T-helper 9 cell (primary cell): ENCODE measurements around the gene ACTR2.
"Not testable (repeated sequence)": the region's sequence is repeated elsewhere in the genome, so short reads cannot be mapped to it uniquely, and the experiment has no call there.

Experiments
- DNase-seq: peaks from one replicate; pipeline ENCODE4 v3.0.0-alpha.2; 2020

The ACTR2 gene

DNA sequence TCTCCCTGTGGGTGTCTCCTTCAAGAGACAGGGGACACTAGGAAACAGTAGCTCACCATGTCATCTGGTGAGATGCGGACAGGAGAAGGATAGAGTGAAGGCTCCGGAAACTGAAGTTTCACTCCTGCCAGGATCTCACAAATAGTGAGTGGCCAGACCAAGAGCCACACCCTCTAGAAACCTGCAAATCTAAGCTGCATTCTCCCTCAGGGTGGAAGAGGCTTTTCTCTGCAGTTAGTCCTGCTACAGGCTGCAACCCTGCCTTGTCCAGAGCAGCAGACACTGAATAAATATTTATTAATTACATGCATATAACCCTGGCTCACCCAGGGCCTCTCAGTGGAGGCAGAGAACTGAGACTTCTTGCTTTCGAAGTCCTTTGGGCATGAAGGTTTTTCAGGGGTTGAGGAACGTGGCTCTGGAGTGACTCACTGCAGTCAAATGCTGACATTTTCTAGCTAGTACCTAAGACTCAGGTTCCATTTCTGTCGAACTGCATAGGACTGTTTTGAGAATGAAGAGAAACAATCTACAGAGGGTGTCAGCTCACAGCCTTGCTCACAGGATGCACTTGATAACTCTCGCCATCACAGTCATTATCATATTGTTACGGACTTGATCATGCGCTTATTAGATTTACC, 87.3 kb downstream of the ACTR2 start:
- no peak for DNase-seq

DNA sequence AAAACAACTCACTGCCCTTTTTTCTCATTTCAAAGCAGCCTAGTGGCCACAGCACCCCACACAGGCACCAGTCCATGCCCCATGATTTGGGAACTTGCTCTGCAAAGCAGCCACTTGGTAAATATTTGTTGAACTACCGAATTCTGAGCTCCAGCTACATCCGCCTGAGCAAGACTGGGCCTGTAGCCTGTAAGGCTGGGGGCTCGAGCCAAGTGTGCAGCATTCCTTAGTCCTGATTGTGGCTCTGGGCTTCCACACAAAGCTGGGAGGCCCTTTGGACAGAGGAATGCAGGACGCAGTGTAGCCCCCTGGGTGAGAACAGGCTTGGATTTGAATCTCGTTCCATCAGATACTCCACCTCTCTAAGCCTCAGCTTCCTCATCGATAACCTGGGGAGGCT, 88.4 kb downstream of the ACTR2 start:
- no peak for DNase-seq

DNA sequence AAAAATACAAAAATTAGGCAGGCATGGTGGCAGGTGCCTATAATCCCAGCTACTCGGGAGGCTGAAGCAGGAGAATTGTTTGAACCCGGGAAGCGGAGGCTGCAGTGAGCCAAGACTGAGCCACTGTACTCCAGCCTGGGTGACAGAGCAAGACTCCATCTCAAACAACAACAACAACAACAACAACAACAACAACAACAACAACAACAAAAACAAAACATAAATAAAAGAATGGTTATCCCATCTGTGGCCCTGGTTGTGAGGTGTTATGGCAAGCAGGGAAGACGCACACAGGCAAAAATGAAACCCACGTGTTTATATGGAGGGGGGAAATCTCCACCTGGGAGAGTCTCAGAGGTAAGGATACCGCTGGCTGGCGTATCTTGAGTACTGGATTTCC, 89.7 kb downstream of the ACTR2 start:
- not testable (repeated sequence) for DNase-seq

DNA sequence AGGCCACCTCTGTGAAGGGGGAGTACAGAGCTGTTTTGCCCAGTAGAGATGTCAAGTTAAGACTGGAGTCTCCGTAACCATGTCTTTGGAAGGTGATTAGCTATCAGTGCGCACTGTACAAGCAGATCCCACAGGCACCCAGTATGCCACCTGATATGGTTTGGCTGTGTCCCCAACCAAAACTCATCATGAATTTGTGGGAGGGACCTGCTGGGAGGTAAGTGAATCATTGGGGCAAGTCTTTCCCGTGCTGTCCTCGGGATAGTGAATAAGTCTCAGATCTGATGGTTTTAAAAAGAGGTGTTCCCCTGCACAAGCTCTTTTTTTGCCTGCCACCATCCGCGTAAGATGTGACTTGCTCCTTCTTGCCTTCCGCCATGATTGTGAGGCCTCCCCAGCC, 90.2 kb downstream of the ACTR2 start:
- DNase-seq = no peak

DNA sequence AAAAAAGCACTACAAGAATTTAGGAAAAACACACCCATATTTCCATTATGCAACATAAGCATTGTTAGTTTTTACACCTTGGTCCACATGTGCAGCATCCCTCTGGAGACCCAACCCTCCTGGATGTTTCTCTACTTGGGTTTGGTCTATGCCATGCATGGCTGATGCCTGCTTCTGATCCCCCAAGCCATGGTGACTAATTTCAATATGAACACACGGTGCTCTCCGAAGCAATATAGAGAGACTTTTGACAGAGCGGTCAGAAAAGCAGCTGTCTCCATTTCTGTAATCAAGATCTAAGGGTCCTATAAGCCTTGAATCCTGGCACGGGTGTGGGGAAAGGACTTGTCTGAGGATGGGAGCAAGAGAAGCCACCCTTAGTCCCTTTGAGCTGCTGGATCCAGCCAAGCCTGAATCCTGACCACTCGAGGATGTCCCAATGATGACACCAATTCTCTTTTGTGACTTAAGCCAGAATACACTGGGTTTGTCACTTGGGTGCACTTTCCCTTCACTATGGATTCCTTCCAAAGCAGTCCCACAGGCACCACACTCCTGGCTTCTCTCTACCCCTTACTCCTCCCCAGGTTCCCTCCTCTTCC, 91.5 kb downstream of the ACTR2 start:
- DNase-seq = no peak

DNA sequence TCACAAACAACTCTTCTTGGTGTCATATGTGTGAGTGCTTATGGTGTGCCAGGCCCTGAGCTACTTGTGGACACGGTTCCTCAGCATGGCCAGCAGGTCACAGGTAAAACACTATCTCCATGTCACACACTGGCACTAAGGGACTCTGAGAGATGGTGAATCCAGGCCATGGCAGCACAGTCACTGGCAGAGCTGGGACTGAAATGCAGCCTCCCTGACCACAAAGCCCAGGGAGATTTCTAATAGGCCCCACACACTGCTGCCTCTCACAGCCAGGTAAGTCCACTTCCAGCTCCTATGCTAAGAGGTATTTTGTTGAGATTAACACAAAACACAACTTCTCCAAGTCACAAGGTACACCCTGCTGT, 92.0 kb downstream of the ACTR2 start:
- DNase-seq = no peak

DNA sequence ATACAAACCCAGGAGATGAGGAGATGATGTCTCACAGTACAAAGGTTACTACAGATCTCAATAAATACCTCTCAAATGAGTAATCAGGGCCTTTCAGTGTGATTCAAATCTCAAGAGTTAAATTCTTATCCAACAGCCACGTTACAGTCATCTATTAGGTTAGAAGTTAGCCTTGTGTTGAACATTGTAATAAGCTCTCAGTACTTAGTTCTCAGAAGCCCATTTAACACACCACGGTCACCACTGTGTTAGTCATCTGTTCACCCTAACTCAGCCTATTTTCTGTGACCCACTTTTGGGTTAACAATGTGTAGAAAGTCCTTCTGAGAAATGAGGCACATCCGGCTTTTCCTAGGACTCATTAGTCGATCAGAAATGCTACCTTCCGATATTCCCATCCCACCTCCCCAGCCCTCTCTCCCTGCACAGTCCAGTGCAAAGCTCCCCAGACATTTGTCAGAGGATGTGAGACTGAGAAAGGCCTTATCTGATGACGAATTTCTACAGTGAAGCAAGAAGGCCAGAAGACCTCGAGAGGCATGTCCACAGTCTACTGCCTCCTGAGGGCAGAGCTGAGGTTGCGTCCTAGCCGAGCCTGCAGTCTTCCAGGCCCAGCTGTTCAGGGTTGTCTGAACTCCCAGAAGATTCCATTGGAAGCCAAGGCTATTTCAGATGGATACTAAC, 92.6 kb downstream of the ACTR2 start:
- DNase-seq = no peak
